GM19463 (cell line): ENCODE measurements around the gene STRA8.

Experiments used
- ATAC-seq: cut with Tn5 transposase; IDR thresholded peaks from one replicate; pipeline ENCODE4 v1.9.1; 2021; ENCODE audit warnings: mild to moderate bottlenecking, moderate library complexity; ENCODE audit not compliant: unreplicated experiment

The STRA8 gene

GRCh38 chr7:135236727-135237126, 3.1 kb downstream of the STRA8 start:
- peak; percentile 89 for ATAC-seq

GRCh38 chr7:135238112-135238744, 4.6 kb downstream of the STRA8 start:
- no peak for ATAC-seq

GRCh38 chr7:135239263-135239662, 5.6 kb downstream of the STRA8 start:
- no peak for ATAC-seq

- ATAC-seq, result no peak
These were observed 6.8 kb downstream of the STRA8 start for GRCh38 chr7:135240441-135240840.

GRCh38 chr7:135242096-135242684, 8.6 kb downstream of the STRA8 start:
- ATAC-seq, result no peak

GRCh38 chr7:135245226-135246190, 11.9 kb downstream of the STRA8 start:
- no peak for ATAC-seq

- no peak for ATAC-seq
These were observed 12.7 kb downstream of the STRA8 start for GRCh38 chr7:135246191-135246825.

- no peak for ATAC-seq
These were observed 14.3 kb downstream of the STRA8 start for GRCh38 chr7:135247746-135248471.

GRCh38 chr7:135248546-135248945, 14.9 kb downstream of the STRA8 start:
- ATAC-seq, result no peak

GRCh38 chr7:135251496-135252391, 18.1 kb downstream of the STRA8 start:
- ATAC-seq, result peak; percentile 44

GRCh38 chr7:135253851-135254771, 20.5 kb downstream of the STRA8 start:
- ATAC-seq, result no peak

GRCh38 chr7:135257790-135258189, 24.2 kb downstream of the STRA8 start:
- ATAC-seq, result no peak

- ATAC-seq, result no peak
These were observed 24.9 kb downstream of the STRA8 start for GRCh38 chr7:135258585-135258984.

- ATAC-seq, result no peak
These were observed 26.1 kb downstream of the STRA8 start for GRCh38 chr7:135259702-135260101.

- ATAC-seq, result no peak
These were observed 26.8 kb downstream of the STRA8 start for GRCh38 chr7:135260470-135260869.

- no peak for ATAC-seq
These were observed 27.5 kb downstream of the STRA8 start for GRCh38 chr7:135260930-135261721.

- ATAC-seq, result no peak
These were observed 29.1 kb downstream of the STRA8 start for GRCh38 chr7:135262623-135263320.
